HTR-8/SVneo (cell line): ENCODE data around the gene OGT.

Experiments
- DNase-seq: peaks from one replicate; pipeline ENCODE4 v3.0.0; 2011; ENCODE audit warnings: low spot score, mixed read lengths; ENCODE audit not compliant: insufficient read length
- FAIRE-seq: peaks from 2 replicates; lab custom pipeline; 2011; peaks lifted over from hg19 to GRCh38; lab: Jason Lieb, UNC

OGT gene

GRCh38 chrX:71618787-71619186 lies 85.9 kb downstream of the OGT start:
- DNase-seq (no peak), FAIRE-seq (no peak)

- DNase-seq (no peak), FAIRE-seq (no peak)
Observed at GRCh38 chrX:71619193-71619592, 86.3 kb downstream of the OGT start.

GRCh38 chrX:71619986-71620385 lies 87.1 kb downstream of the OGT start:
- DNase-seq (no peak), FAIRE-seq (no peak)

GRCh38 chrX:71621603-71622002 lies 88.7 kb downstream of the OGT start:
- DNase-seq (no peak), FAIRE-seq (no peak)

- DNase-seq (no peak), FAIRE-seq (no peak)
Observed at GRCh38 chrX:71622032-71622575, 89.2 kb downstream of the OGT start.

GRCh38 chrX:71622576-71623450 lies 89.9 kb downstream of the OGT start:
- DNase-seq (peak; percentile 77), FAIRE-seq (no peak)

- DNase-seq, result no peak
- no peak for FAIRE-seq
Observed at GRCh38 chrX:71623714-71624113, 90.8 kb downstream of the OGT start.

- FAIRE-seq (no peak), DNase-seq (no peak)
Observed at GRCh38 chrX:71625471-71625870, 92.6 kb downstream of the OGT start.
